ENCODE results near the gene SLC43A3.

SLC43A3 gene

GRCh38 chr11:57360991-57361390, 65.9 kb downstream of the SLC43A3 start:
- Histone ChIP-seq H3K9ac (ENCODE audit: low read depth in 1 of 2, low read length in 2 of 2) (no peak overlapping the region), H3K36me3 (ENCODE audit: control insufficient read depth in 2 of 2, insufficient read depth in 2 of 2, low read length in 2 of 2) (no peaks in the 10 kb centered on the region), H3K4me1 (ENCODE audit: control insufficient read depth in 2 of 2, insufficient read depth in 2 of 2, low read length in 2 of 2) (no peaks in the 10 kb centered on the region), H3K27ac (ENCODE audit: low read depth in 2 of 2, low read length in 2 of 2) (no peak overlapping the region), H3K9me3 (ENCODE audit: control insufficient read depth in 2 of 2, low read length in 2 of 2) (no peaks in the 10 kb centered on the region), H3K4me3 (ENCODE audit: low read length in 2 of 2) (no peak overlapping the region), H3K27me3 (ENCODE audit: control insufficient read depth in 2 of 2, insufficient read depth in 2 of 2, low read length in 2 of 2) (peaks cover 0 to 5% of the 10 kb centered on the region in 2 donors)

GRCh38 chr11:57359896-57360690, 66.8 kb downstream of the SLC43A3 start:
- Histone ChIP-seq H3K9ac (ENCODE audit: low read depth in 1 of 2, low read length in 2 of 2) (no peak overlapping the region), H3K4me1 (ENCODE audit: control insufficient read depth in 2 of 2, insufficient read depth in 2 of 2, low read length in 2 of 2) (no peaks in the 10 kb centered on the region), H3K36me3 (ENCODE audit: control insufficient read depth in 2 of 2, insufficient read depth in 2 of 2, low read length in 2 of 2) (no peaks in the 10 kb centered on the region), H3K4me3 (ENCODE audit: low read length in 2 of 2) (no peak overlapping the region), H3K27ac (ENCODE audit: low read depth in 2 of 2, low read length in 2 of 2) (no peak overlapping the region), H3K27me3 (ENCODE audit: control insufficient read depth in 2 of 2, insufficient read depth in 2 of 2, low read length in 2 of 2) (peaks cover 0 to 2% of the 10 kb centered on the region in 2 donors), H3K9me3 (ENCODE audit: control insufficient read depth in 2 of 2, low read length in 2 of 2) (no peaks in the 10 kb centered on the region)

GRCh38 chr11:57359396-57359795, 67.5 kb downstream of the SLC43A3 start:
- no peak overlapping the region for H3K4me3 ChIP-seq (ENCODE audit: low read length in 2 of 2)
- no peaks in the 10 kb centered on the region for H3K9me3 ChIP-seq (ENCODE audit: control insufficient read depth in 2 of 2, low read length in 2 of 2)
- H3K4me1 ChIP-seq (ENCODE audit: control insufficient read depth in 2 of 2, insufficient read depth in 2 of 2, low read length in 2 of 2): no peaks in the 10 kb centered on the region
- H3K27me3 ChIP-seq (ENCODE audit: control insufficient read depth in 2 of 2, insufficient read depth in 2 of 2, low read length in 2 of 2): peaks cover 0 to 2% of the 10 kb centered on the region in 2 donors
- H3K9ac ChIP-seq (ENCODE audit: low read depth in 1 of 2, low read length in 2 of 2): no peak overlapping the region
- H3K27ac ChIP-seq (ENCODE audit: low read depth in 2 of 2, low read length in 2 of 2): no peak overlapping the region
- no peaks in the 10 kb centered on the region for H3K36me3 ChIP-seq (ENCODE audit: control insufficient read depth in 2 of 2, insufficient read depth in 2 of 2, low read length in 2 of 2)

GRCh38 chr11:57358991-57359390, 67.9 kb downstream of the SLC43A3 start:
- Histone ChIP-seq H3K27me3 (ENCODE audit: control insufficient read depth in 2 of 2, insufficient read depth in 2 of 2, low read length in 2 of 2) (peaks cover 0 to 2% of the 10 kb centered on the region in 2 donors), H3K36me3 (ENCODE audit: control insufficient read depth in 2 of 2, insufficient read depth in 2 of 2, low read length in 2 of 2) (no peaks in the 10 kb centered on the region), H3K4me1 (ENCODE audit: control insufficient read depth in 2 of 2, insufficient read depth in 2 of 2, low read length in 2 of 2) (no peaks in the 10 kb centered on the region), H3K9ac (ENCODE audit: low read depth in 1 of 2, low read length in 2 of 2) (no peak overlapping the region), H3K9me3 (ENCODE audit: control insufficient read depth in 2 of 2, low read length in 2 of 2) (no peaks in the 10 kb centered on the region), H3K4me3 (ENCODE audit: low read length in 2 of 2) (no peak overlapping the region), H3K27ac (ENCODE audit: low read depth in 2 of 2, low read length in 2 of 2) (no peak overlapping the region)

- H3K27me3 ChIP-seq (ENCODE audit: control insufficient read depth in 2 of 2, insufficient read depth in 2 of 2, low read length in 2 of 2): no peaks in the 10 kb centered on the region
- H3K9me3 ChIP-seq (ENCODE audit: control insufficient read depth in 2 of 2, low read length in 2 of 2): no peaks in the 10 kb centered on the region
- no peaks in the 10 kb centered on the region for H3K36me3 ChIP-seq (ENCODE audit: control insufficient read depth in 2 of 2, insufficient read depth in 2 of 2, low read length in 2 of 2)
- no peak overlapping the region for H3K27ac ChIP-seq (ENCODE audit: low read depth in 2 of 2, low read length in 2 of 2)
- H3K4me3 ChIP-seq (ENCODE audit: low read length in 2 of 2): no peak overlapping the region
- H3K9ac ChIP-seq (ENCODE audit: low read depth in 1 of 2, low read length in 2 of 2): no peak overlapping the region
- no peaks in the 10 kb centered on the region for H3K4me1 ChIP-seq (ENCODE audit: control insufficient read depth in 2 of 2, insufficient read depth in 2 of 2, low read length in 2 of 2)
Measured at GRCh38 chr11:57358543-57358961, 68.4 kb downstream of the SLC43A3 start.

- no peak overlapping the region for H3K27ac ChIP-seq (ENCODE audit: low read depth in 2 of 2, low read length in 2 of 2)
- H3K27me3 ChIP-seq (ENCODE audit: control insufficient read depth in 2 of 2, insufficient read depth in 2 of 2, low read length in 2 of 2): peaks cover 0 to under 1% of the 10 kb centered on the region in 2 donors
- H3K9ac ChIP-seq (ENCODE audit: low read depth in 1 of 2, low read length in 2 of 2): no peak overlapping the region
- H3K9me3 ChIP-seq (ENCODE audit: control insufficient read depth in 2 of 2, low read length in 2 of 2): no peaks in the 10 kb centered on the region
- H3K4me1 ChIP-seq (ENCODE audit: control insufficient read depth in 2 of 2, insufficient read depth in 2 of 2, low read length in 2 of 2): no peaks in the 10 kb centered on the region
- no peaks in the 10 kb centered on the region for H3K36me3 ChIP-seq (ENCODE audit: control insufficient read depth in 2 of 2, insufficient read depth in 2 of 2, low read length in 2 of 2)
- no peak overlapping the region for H3K4me3 ChIP-seq (ENCODE audit: low read length in 2 of 2)
Measured at GRCh38 chr11:57357856-57358255, 69.1 kb downstream of the SLC43A3 start.

- no peak overlapping the region for H3K4me3 ChIP-seq (ENCODE audit: low read length in 2 of 2)
- no peak overlapping the region for H3K9ac ChIP-seq (ENCODE audit: low read depth in 1 of 2, low read length in 2 of 2)
- H3K4me1 ChIP-seq (ENCODE audit: control insufficient read depth in 2 of 2, insufficient read depth in 2 of 2, low read length in 2 of 2): no peaks in the 10 kb centered on the region
- H3K27me3 ChIP-seq (ENCODE audit: control insufficient read depth in 2 of 2, insufficient read depth in 2 of 2, low read length in 2 of 2): peaks cover 0 to 3% of the 10 kb centered on the region in 2 donors
- no peak overlapping the region for H3K27ac ChIP-seq (ENCODE audit: low read depth in 2 of 2, low read length in 2 of 2)
- H3K9me3 ChIP-seq (ENCODE audit: control insufficient read depth in 2 of 2, low read length in 2 of 2): no peaks in the 10 kb centered on the region
- no peaks in the 10 kb centered on the region for H3K36me3 ChIP-seq (ENCODE audit: control insufficient read depth in 2 of 2, insufficient read depth in 2 of 2, low read length in 2 of 2)
Measured at GRCh38 chr11:57357310-57357709, 69.6 kb downstream of the SLC43A3 start.

Data from mucosa of rectum (tissue), 2 donors.